Activated T-helper 9 cell treated with anti-CD3 and anti-CD28 coated beads, Interleukin-2, amount 50 U/mL, for 16 hours (primary cell): Measurements from ENCODE around the gene CHRNB4.
"Not testable (repeated sequence)": the region's sequence is repeated elsewhere in the genome, so short reads cannot be mapped to it uniquely, and the experiment has no call there.

Source experiments
- DNase-seq: peaks from one replicate; pipeline ENCODE4 v3.0.0-alpha.2; 2020; ENCODE audit warnings: low read depth

Gene CHRNB4

GRCh38 chr15:78641102-78641748 lies at the start of gene CHRNB4:
Gene CHRNB4, minus strand, starts transcription at chr15:78641210. Its CDS starts 77 bp downstream, at chr15:78641133.
- DNase-seq: no peak

GRCh38 chr15:78689626-78690025 lies 48.6 kb upstream of the CHRNB4 start:
- DNase-seq: no peak

GRCh38 chr15:78685925-78686324 lies 44.9 kb upstream of the CHRNB4 start:
- DNase-seq: no peak

GRCh38 chr15:78685159-78685921 lies 44.3 kb upstream of the CHRNB4 start:
- DNase-seq: no peak

GRCh38 chr15:78684657-78685056 lies 43.6 kb upstream of the CHRNB4 start:
- DNase-seq: no peak

- DNase-seq: not testable (repeated sequence)
Measured at GRCh38 chr15:78683599-78683998, 42.6 kb upstream of the CHRNB4 start.

GRCh38 chr15:78682693-78683410 lies 41.8 kb upstream of the CHRNB4 start:
- DNase-seq: no peak

GRCh38 chr15:78682004-78682651 lies 41.1 kb upstream of the CHRNB4 start:
- no peak for DNase-seq

- no peak for DNase-seq
Measured at GRCh38 chr15:78681281-78682003, 40.4 kb upstream of the CHRNB4 start.

GRCh38 chr15:78680431-78681075 lies 39.5 kb upstream of the CHRNB4 start:
- DNase-seq: no peak

- DNase-seq: no peak
Measured at GRCh38 chr15:78679089-78679511, 38.1 kb upstream of the CHRNB4 start.

GRCh38 chr15:78676424-78677110 lies 35.6 kb upstream of the CHRNB4 start:
- DNase-seq: no peak

GRCh38 chr15:78675617-78676360 lies 34.8 kb upstream of the CHRNB4 start:
- DNase-seq: no peak

GRCh38 chr15:78675206-78675605 lies 34.2 kb upstream of the CHRNB4 start:
- no peak for DNase-seq

GRCh38 chr15:78673917-78674444 lies 33.0 kb upstream of the CHRNB4 start:
- DNase-seq: no peak

- no peak for DNase-seq
Measured at GRCh38 chr15:78673476-78673875, 32.5 kb upstream of the CHRNB4 start.

- no peak for DNase-seq
Measured at GRCh38 chr15:78672285-78673014, 31.4 kb upstream of the CHRNB4 start.

- DNase-seq: no peak
Measured at GRCh38 chr15:78671626-78672211, 30.7 kb upstream of the CHRNB4 start.

GRCh38 chr15:78668987-78669386 lies 28.0 kb upstream of the CHRNB4 start:
- DNase-seq: no peak
